CD4-positive, alpha-beta T cell treated with Interleukin-4 for 1 hour (primary cell): ENCODE data around the gene ESPN.
"Not testable (repeated sequence)": the region's sequence is repeated elsewhere in the genome, so short reads cannot be mapped to it uniquely, and the experiment has no call there.

Source experiments
- DNase-seq, 2 donors: peaks; one replicate each; pipeline ENCODE4 v3.0.0-alpha.2; 2020 to 2022

ESPN gene

GRCh38 chr1:6448749-6449631 is 24.4 kb downstream of the ESPN start:
- peak in 1 of 2 donors; percentile 40 for DNase-seq

DNA sequence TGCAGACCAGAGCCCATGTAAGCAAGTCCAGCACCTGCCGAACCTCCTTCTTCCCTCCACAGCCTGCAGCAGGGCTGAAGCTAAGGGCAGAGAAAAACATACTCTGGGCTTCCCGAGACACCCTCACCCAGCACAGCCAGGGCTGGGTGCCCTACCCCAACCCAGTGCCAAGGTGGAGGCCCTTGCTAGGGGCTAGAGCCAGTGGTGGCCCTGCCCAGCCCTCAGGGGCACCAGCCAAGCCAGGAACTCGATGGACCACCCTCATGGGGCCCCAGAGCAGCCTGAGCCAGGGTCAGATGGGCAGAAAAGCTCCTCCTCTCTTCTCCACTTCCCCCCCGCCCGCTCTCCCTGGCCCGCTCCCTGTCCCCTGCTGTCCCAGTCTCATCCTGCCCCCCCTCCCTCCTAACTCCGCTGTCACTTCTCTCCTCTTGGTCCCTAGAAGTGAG is 25.5 kb downstream of the ESPN start:
- DNase-seq, result no peak

- DNase-seq, result not testable (repeated sequence)
Measured at GRCh38 chr1:6450486-6450885, 25.9 kb downstream of the ESPN start.

DNA sequence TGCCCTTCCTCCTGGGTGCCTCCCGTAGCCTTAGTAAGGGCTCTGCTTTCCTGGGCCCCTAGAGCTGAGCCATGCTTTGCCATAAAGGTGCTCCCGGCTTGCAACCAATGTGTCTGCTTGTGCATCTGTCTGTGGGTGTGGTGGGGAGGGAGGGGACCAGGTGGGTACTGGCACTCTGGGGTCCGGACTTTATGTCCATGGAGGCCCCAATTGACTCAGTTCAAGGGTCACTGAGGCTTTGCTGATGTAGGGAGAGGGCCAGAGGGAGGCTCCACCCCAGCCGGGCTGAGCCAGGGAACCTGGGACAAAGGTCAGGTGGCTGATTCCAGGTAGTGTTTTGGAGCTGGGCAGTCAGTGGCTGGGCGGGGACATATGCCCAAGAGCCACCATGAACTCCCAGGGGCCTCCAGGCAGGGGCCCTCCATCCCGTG is 26.4 kb downstream of the ESPN start:
- DNase-seq, result no peak

DNA sequence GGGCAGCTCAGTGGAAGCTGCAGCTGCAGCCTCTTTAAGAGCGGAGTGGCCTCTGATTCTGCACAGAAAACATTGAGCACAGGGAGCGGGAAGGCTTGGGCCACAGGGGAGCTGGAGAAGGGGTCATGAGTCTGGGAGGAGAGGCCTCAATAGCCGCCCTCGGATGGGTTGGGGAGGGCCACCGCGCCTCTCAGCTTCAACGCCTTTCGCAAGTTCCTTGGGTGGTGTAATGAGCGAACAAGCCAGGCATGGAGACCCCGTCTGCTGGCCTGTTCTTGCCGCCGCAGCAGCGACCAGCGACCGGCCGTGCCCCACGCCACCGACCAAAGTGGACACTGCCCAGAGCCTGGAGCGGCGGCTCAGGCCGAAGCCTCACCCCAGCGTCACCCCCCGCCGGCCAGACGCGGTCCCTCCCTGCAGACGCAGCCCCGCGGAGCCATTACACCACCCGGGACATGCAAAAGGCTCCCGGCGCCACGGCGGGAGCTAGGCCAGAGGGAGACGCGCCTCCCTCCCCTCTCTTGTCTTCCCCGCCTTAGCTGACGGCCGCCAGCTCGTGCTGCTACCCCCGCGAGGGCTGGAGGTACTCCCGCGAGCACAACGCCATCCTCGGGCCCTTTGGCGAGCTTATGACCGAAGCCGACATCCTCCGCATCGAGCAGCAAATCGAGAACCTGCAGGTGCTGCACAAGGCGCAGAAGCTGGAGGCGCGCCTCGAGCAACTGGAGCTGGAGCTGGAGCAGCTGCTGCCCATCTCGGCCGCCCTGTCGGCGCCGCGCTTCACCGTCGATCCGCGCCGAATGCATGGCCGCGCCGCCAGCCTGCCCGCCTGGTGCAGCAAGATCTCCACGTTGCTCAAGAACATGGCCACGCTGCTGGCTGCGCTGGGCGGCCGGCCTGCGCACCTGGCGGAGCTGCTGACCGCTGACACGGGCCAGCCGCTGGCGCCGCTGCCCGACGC is 29.6 kb downstream of the ESPN start:
- not testable (repeated sequence) for DNase-seq

DNA sequence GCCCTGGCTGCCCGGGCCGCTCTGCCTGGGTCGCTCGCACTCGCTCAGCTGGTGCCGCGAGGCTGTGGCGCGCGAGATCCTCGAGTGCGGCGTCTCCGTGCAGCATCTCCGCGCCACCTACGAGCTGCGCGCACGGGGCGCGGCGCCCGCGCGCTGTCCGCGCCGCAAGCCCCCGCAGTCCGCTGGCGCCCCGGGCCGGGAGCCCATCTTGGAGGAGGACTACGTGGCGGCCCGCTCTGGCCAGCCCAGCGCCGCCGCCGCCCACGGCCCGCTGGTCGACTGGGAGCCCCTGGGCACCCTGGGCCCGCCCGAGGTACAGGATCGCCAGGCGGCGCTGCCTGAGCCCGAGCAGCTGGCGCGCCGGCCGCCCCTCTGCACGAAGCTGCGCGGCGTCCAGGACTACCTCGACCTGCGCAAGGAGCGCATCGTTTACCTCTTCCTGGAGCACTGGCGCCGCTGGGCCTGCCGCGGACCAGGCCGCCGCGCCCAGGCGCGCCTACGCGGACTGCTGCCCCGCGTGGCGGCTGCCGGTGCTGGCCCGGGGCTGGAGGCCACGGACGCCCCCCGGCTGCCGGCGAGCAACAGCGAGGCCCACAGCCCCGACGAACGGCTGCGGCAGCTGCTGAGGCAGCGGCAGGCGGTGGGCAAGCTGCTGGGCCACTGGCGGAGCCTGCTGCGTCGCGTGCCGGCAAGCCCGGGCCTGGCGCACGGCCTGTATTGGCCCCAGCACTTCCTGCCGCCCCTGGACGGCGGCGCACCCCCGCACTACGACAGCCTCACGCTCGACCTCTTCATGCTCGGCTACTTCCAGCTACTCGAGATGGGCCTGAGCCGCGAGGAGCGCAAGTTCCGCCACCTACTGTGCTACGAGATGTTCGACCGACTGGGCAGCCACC is 30.5 kb downstream of the ESPN start:
- DNase-seq, result peak in 1 of 2 donors; percentile 52

DNA sequence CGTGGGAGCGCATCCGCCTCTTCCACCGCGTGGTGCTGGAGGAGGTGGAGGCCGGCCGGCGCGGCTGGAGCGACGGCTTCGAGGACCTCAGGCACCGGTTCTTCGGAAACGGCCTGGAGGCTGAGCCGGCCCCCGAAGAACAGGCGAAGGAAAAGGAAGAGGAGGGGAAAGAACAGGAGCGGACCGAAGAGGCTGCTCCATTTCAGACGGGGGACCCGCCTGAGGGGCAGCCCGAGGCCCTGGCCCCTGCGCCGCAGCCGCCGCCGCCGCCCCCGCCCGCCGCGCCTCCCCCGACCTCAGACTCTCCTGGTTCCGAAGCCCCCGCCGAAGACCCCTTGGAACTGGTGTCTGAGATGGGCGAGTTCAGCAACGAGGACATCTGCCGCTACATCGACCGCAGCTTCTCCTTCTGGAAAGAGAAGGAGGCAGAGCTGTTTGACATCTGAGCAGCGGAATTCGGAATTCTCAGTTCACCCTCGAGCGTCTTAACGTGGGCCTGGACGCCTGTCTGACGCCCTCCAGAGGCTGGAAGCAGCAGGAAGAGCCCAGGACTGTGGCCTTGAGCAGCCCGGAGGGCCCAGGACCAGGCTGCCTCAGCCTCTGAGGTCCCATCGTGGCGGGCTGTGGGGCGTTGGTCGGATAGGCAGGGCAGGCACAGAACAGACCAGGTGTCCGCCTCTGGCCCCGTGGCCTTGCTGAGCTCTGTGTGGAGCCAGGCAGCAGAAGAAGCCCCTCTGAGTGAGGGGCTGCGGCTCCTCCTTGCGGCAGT is 31.4 kb downstream of the ESPN start:
- not testable (repeated sequence) for DNase-seq

- no peak for DNase-seq
Measured at GRCh38 chr1:6456800-6457466, 32.4 kb downstream of the ESPN start.

- DNase-seq, result peak; percentile 59 to 74
Measured at GRCh38 chr1:6459850-6460265, 35.3 kb downstream of the ESPN start.

GRCh38 chr1:6460301-6461050 is 35.9 kb downstream of the ESPN start:
- peak; percentile 89 to 93 for DNase-seq

DNA sequence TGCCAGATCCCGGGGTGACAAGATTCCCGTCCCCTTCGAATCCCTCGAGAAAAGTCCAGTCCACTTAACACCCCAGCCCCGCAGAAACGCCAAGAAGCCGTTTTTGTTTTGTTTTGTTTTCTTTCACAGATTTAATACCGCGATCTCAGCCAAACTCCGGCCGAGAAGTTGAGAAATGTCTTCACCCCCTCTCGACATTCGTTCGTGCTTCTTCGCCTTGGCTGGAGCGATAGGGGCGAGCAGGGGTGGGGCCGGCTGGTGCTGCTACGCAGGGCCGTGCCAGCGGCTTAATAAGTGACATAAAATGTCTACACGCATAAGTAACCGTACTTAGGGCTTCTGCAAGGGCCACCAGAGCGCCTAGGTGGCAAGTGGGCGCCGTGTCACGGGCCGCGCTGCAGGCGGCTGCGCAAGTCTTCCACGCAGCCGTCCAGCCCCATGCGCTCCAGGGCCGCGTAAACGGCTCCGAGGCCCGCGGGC is 36.5 kb downstream of the ESPN start:
- no peak for DNase-seq

GRCh38 chr1:6461538-6462411 is 37.2 kb downstream of the ESPN start:
- no peak for DNase-seq

DNA sequence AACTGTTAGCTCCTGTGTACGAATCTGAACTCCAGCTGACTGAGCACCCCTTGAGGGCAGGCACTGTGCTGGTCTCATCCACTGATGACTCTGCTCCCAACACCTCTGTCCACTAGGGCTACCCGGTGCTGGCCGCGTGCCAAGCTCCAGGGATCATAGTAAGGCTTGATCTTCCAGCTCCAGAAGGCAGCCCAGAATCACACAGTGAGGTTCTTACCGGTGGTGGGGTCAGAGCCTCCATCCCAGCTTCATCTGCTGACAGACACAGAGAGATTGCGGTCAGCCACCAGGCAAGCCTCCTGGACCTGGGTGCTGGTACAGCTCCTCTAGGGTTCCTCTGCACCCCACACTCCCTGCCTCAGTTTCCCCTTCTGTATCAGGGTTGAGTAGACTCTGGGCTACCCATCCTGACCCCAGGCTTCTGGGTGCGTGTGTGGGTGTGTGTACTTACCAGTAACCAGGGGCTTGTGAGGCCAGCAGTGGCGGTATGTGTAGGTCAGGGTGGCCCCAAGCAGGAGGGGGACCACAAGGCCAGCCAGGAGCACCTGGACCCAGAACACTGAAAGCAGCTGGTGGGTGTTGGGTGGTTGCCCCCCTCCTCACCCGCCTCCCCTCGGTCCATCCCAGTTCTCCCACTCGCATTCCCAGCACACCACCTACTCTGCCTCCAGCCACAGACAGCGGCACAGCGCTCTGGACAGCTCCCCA is 38.0 kb downstream of the ESPN start:
- DNase-seq, result no peak

DNA sequence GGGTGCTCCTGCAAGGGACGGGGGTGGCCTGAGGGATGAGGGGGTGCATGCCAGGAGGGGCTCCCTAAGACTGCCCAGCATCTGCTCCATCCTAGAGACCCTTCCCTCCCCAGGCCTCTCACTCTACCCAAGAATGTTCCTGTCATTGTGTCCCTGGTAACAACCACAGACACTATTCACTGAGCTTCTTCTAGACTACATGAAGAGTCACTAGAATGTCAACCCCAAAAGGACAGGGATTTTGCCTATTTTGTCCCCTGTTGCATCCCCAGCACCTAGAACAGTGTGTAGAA is 38.5 kb downstream of the ESPN start:
- DNase-seq, result no peak

DNA sequence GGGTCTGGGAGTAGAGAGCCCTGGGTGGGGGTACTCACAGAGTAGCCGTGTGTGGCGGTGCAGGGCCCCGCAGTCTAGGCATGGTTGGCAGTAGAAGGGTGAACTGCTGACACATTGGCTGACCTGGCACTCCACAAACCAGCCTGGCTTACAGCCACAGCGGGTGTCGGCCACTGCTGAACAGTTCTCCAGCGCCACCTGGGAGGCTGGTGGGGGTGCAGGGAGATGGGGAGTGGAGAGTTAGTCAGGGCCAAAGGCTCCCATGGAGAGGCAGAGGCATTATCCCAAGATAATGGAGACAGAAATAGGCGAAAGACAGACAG is 39.9 kb downstream of the ESPN start:
- DNase-seq, result peak in 1 of 2 donors; percentile 53

- no peak for DNase-seq
Measured at GRCh38 chr1:6464915-6465314, 40.3 kb downstream of the ESPN start.

GRCh38 chr1:6465461-6466005 is 41.0 kb downstream of the ESPN start:
- DNase-seq, result peak in 1 of 2 donors; percentile 56

- peak; percentile 51 to 67 for DNase-seq
Measured at GRCh38 chr1:6466023-6466422, 41.4 kb downstream of the ESPN start, which contains the start of gene TNFRSF25. Gene TNFRSF25, minus strand, starts transcription at chr1:6466173. Its CDS starts 66 bp downstream, at chr1:6466107.
